Suprapubic skin (tissue), 4 donors: ENCODE results near the gene CT83. TPM values are rescaled to one million over a fixed set of nuclear protein-coding genes. Genes with fewer than 3 reads are reported as not detected.
A peak's percentile ranks its signal among the peaks of the same experiment; 100 is the strongest.

Experiments
- DNase-seq, 2 donors: peaks; one replicate each; pipeline ENCODE4 v3.0.0-alpha.2; 2019; ENCODE audit warnings: low spot score in 2 of 2
- H3K27ac ChIP-seq: fragments of 200-600 bp; sonication (generic); one replicate; pipeline ENCODE4 v1.5.1; 2019
- H3K27me3 ChIP-seq: fragments of 200-600 bp; sonication (generic); one replicate; pipeline ENCODE4 v1.5.1; 2019
- H3K36me3 ChIP-seq: fragments of 200-600 bp; sonication (generic); one replicate; pipeline ENCODE4 v1.5.1; 2019
- H3K4me1 ChIP-seq: fragments of 200-600 bp; sonication (generic); one replicate; pipeline ENCODE4 v1.5.1; 2019
- H3K4me3 ChIP-seq: fragments of 200-600 bp; sonication (generic); one replicate; pipeline ENCODE4 v1.5.1; 2019; ENCODE audit warnings: mild to moderate bottlenecking
- H3K9me3 ChIP-seq: fragments of 200-600 bp; sonication (generic); one replicate; pipeline ENCODE4 v1.5.1; 2019
- CTCF ChIP-seq, 2 donors: fragments of 200-600 bp in 1 of 2; fragments of 450-650 bp in 1 of 2; sonication (generic) in 1 of 2; IDR thresholded peaks; one replicate each; pipeline ENCODE4 v1.5.1; 2016 to 2019; ENCODE audit warnings: antibody characterized with exemption in 2 of 2, mild to moderate bottlenecking in 1 of 2, moderate library complexity in 1 of 2
- EP300 ChIP-seq: sonication (generic); formaldehyde crosslinking; IDR thresholded peaks from one replicate; pipeline ENCODE4 v1.6.1; 2017; ENCODE audit warnings: antibody characterized with exemption
- POLR2A ChIP-seq, 2 donors: fragments of 450-650 bp; IDR thresholded peaks; one replicate each; pipeline ENCODE4 v1.6.1; 2017; ENCODE audit warnings: antibody characterized with exemption in 2 of 2, mild to moderate bottlenecking in 2 of 2, moderate library complexity in 2 of 2
- POLR2AphosphoS5 ChIP-seq, 3 donors: sonication (generic); formaldehyde crosslinking; IDR thresholded peaks; one replicate each; pipeline ENCODE4 v1.6.1; 2017; ENCODE audit warnings: antibody characterized with exemption in 3 of 3
- WGBS: methylation state at CpG from one replicate; pipeline ENCODE4 v1.1.5; 2018; 5-methylcytosine and 5-hydroxymethylcytosine counted together
- total RNA-seq, 4 donors: library from RNA; depleted of rRNA; stranded (reverse); fragments of >200 nt; gene quantifications; one replicate each; pipeline ENCODE4 v1.1.0, GENCODE V29; 2016

CT83 gene
- total RNA-seq, 4 donors from 2014 or later = not detected

GRCh38 chrX:116449156-116449555 is 13.6 kb downstream of the CT83 start:
- H3K36me3 ChIP-seq = no peaks in the 10 kb centered on the region
- no peaks in the 10 kb centered on the region for H3K4me1 ChIP-seq
- DNase-seq = no peak
- WGBS = 42% methylated on average over 2 of the region's 2 CpGs
- TF ChIP-seq POLR2A (IDR thresholded peaks at IDR 0.05) = no peak
- TF ChIP-seq POLR2AphosphoS5 (IDR thresholded peaks at IDR 0.05) = no peak
- no peak for TF ChIP-seq CTCF (IDR thresholded peaks at IDR 0.05)
- no peak for TF ChIP-seq EP300
- H3K9me3 ChIP-seq = no peaks in the 10 kb centered on the region
- no peak overlapping the region for H3K27ac ChIP-seq
- no peak overlapping the region for H3K4me3 ChIP-seq
- no peaks in the 10 kb centered on the region for H3K27me3 ChIP-seq

- H3K27me3 ChIP-seq = no peaks in the 10 kb centered on the region
- DNase-seq = peak in 1 of 2 donors; percentile 65
- H3K4me3 ChIP-seq = no peak within 1 kb of the TSS
- TF ChIP-seq EP300 (no peak), CTCF (IDR thresholded peaks at IDR 0.05) (no peak), POLR2A (IDR thresholded peaks at IDR 0.05) (no peak), POLR2AphosphoS5 (IDR thresholded peaks at IDR 0.05) (no peak)
- H3K36me3 ChIP-seq = no peaks in the 10 kb centered on the region
- H3K9me3 ChIP-seq = no peaks in the 10 kb centered on the region
- WGBS = 53% methylated on average over 8 of the region's 9 CpGs
- no peaks in the 10 kb centered on the region for H3K4me1 ChIP-seq
- H3K27ac ChIP-seq = no peak within 1 kb of the TSS
Observed at GRCh38 chrX:116436358-116436816, 26.4 kb downstream of the CT83 start, which contains the start of gene SLC6A14. TSS of gene SLC6A14 (plus strand) at chrX:116436606. CDS start at chrX:116436710, 104 bp downstream.

GRCh38 chrX:116435597-116435996 is 27.2 kb downstream of the CT83 start:
- Histone ChIP-seq H3K27me3 (no peaks in the 10 kb centered on the region), H3K9me3 (no peaks in the 10 kb centered on the region), H3K4me3 (no peak overlapping the region), H3K36me3 (no peaks in the 10 kb centered on the region), H3K27ac (no peak overlapping the region), H3K4me1 (no peaks in the 10 kb centered on the region)
- TF ChIP-seq EP300 = no peak
- TF ChIP-seq CTCF (IDR thresholded peaks at IDR 0.05) = no peak
- no peak for TF ChIP-seq POLR2A (IDR thresholded peaks at IDR 0.05)
- no peak for TF ChIP-seq POLR2AphosphoS5 (IDR thresholded peaks at IDR 0.05)
- DNase-seq = no peak

GRCh38 chrX:116427978-116428377 is 34.8 kb downstream of the CT83 start:
- Histone ChIP-seq H3K4me3 (no peak overlapping the region), H3K36me3 (no peaks in the 10 kb centered on the region), H3K9me3 (no peaks in the 10 kb centered on the region), H3K27ac (no peak overlapping the region), H3K4me1 (no peaks in the 10 kb centered on the region), H3K27me3 (no peaks in the 10 kb centered on the region)
- no peak for DNase-seq
- WGBS = 73% methylated on average over 3 of the region's 3 CpGs
- TF ChIP-seq CTCF (IDR thresholded peaks at IDR 0.05) (no peak), POLR2AphosphoS5 (IDR thresholded peaks at IDR 0.05) (no peak), EP300 (no peak), POLR2A (IDR thresholded peaks at IDR 0.05) (no peak)

- no peaks in the 10 kb centered on the region for H3K27me3 ChIP-seq
- TF ChIP-seq POLR2A (IDR thresholded peaks at IDR 0.05) (no peak), CTCF (IDR thresholded peaks at IDR 0.05) (no peak), POLR2AphosphoS5 (IDR thresholded peaks at IDR 0.05) (no peak), EP300 (no peak)
- 37% methylated on average over 4 of the region's 4 CpGs for WGBS
- no peaks in the 10 kb centered on the region for H3K9me3 ChIP-seq
- H3K4me3 ChIP-seq = no peak overlapping the region
- no peak for DNase-seq
- no peaks in the 10 kb centered on the region for H3K36me3 ChIP-seq
- no peak overlapping the region for H3K27ac ChIP-seq
- no peaks in the 10 kb centered on the region for H3K4me1 ChIP-seq
Observed at GRCh38 chrX:116417968-116418367, 44.8 kb downstream of the CT83 start.
